Esophagus mucosa (tissue), 1 donor: Measurements from ENCODE around the gene KCNN1. TPM values are rescaled to one million over a fixed set of nuclear protein-coding genes. Genes with fewer than 3 reads are reported as not detected.
A peak's percentile ranks its signal among the peaks of the same experiment; 100 is the strongest.

Experiments used
- ATAC-seq: fragments of 200-7000 bp; cut with Tn5 transposase; one replicate; pipeline ENCODE4 v1.9.1; 2020
- total RNA-seq: library from RNA; stranded (reverse); gene quantifications from one replicate; pipeline ENCODE4 v1.2.4, GENCODE V29; 2023
- donor health status: DM: yes; HTN: yes; CAD: no.

Gene KCNN1
- total RNA-seq, 1 donor from 2014 or later: not detected

DNA sequence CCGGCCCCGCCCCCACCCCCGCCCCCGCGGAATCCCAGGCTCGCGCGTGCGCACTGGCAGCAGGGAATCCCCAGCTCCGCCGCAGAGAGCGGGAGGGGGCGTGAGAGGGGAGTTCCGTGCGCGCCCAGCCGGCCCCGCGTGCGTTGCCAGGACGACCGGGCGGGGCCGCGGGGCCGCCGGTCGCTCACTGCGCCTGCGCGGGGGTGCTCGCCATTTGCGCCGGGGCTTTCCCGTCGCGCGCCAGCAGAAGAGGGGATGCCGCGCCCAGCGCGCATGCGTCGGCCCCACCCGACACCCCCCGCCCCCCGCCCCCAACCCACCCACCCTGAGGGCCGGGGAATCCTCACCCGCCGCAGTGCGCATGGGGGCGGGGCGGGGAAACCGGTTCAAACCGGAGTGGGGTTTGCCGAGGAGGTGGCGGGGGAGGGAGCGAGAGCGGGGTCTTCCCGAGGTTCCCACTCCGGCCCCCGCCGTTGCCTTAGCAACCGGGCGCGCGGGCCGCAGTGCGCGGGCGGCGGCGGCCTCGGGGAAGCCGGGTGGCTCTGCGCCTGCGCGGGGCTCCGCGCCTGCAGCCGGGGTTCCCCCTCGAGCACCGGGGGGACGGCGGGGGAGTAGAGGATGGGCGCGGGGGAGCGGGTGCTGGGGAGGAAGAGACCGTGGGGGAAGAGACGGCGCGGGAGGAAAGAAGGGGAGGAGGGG, 18.9 kb upstream of the KCNN1 start:
- peak; percentile 72 for ATAC-seq

DNA sequence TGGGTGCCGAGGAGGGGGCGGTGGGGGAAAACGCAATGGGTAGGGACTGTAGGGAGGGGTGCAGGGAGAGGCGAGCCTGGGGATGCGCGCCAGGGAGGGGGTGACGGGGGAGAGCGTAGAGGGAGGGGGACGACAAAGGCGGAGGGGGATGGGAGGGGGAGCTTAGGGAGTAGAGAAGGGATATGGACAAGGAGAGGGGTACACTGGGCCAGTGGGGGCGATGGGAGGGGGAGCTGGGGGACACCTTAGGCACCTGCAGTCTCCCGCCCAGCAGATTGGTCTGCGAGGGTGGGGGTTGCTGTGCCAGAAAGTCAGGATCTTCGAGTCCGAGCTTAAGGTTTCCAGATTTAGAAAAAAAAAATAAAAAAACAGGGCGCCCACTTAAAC, 18.4 kb upstream of the KCNN1 start:
- no peak for ATAC-seq

DNA sequence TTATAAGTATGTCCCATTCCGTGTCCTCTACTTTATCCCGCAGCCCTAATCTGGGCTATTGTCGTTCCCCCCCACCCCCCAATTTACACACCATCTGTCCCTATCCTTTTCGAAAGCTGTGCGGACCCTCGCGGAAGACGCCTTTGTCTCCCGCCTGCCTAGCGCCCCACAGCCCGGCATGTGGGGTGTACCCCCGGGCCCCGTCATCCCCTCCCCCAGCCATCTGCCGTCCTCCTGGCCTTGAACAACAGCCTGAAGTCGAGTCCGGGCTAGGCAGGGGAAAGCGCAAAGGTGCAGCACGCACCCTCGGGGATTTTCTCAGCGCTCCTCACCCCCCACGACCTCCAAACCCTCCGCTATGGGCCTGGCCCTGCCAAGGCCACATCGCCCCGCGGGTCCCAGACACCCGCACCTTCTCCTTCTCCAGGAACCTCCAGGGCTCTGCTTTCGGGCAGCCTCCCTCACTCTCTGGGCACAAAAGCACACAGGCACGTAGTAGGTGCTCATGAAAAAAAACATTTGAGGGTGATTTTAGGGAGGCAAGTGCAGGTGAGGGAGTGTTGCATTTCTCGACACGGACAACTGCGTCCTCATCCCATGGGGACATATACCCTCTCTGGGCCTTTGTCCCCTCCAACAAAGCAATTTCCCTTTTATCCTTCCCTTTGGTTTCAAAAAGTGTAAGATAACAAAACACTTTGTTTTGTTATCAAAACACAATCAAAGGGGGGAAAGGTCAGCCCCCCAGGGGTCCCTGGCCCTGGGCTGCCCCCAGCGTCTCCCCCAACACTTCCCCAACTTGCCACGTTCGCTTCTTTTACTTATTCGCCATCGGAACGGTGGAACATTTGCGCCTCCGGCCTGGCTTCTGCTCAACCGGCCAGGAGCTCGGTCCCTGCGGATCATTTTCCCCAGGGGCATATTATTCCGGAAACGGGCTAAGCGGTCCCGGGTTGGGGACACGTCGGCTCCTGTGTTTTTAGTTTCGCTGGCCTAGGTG, 17.7 kb upstream of the KCNN1 start:
- ATAC-seq: no peak

- ATAC-seq: no peak
Observed at GRCh38 chr19:17949956-17950309, 17.0 kb upstream of the KCNN1 start.

GRCh38 chr19:17950310-17951156, 16.4 kb upstream of the KCNN1 start:
- peak; percentile 3 for ATAC-seq

- no peak for ATAC-seq
Observed at GRCh38 chr19:17951157-17951989, 15.5 kb upstream of the KCNN1 start.

- ATAC-seq: no peak
Observed at GRCh38 chr19:17951990-17952976, 14.6 kb upstream of the KCNN1 start.

DNA sequence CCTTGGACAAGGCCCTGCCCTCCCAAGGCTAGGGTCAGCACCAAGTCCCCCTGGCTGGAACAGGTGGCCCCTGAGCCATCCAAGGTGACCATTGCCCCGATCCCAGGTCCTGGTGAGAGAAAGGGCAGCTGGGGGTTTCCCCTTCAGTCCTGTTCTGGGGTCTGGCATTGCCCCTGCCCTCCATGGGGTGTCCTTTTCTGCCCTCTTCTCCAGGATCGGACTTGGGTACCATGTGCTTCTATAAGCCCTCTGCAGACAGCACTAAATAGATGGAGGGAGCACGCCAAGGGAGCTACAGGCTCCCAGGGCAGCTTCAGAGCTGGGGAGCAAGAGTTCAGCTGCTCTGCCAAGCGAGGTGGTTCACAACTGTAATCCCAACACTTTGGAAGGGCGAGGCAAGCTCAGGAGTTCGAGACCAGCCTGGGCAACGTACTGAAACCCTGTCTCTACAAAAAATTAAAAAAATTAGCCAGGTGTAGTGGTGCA, 13.5 kb upstream of the KCNN1 start:
- no peak for ATAC-seq

GRCh38 chr19:17953869-17954268, 13.0 kb upstream of the KCNN1 start:
- no peak for ATAC-seq

GRCh38 chr19:17954401-17954800, 12.5 kb upstream of the KCNN1 start:
- ATAC-seq: no peak

DNA sequence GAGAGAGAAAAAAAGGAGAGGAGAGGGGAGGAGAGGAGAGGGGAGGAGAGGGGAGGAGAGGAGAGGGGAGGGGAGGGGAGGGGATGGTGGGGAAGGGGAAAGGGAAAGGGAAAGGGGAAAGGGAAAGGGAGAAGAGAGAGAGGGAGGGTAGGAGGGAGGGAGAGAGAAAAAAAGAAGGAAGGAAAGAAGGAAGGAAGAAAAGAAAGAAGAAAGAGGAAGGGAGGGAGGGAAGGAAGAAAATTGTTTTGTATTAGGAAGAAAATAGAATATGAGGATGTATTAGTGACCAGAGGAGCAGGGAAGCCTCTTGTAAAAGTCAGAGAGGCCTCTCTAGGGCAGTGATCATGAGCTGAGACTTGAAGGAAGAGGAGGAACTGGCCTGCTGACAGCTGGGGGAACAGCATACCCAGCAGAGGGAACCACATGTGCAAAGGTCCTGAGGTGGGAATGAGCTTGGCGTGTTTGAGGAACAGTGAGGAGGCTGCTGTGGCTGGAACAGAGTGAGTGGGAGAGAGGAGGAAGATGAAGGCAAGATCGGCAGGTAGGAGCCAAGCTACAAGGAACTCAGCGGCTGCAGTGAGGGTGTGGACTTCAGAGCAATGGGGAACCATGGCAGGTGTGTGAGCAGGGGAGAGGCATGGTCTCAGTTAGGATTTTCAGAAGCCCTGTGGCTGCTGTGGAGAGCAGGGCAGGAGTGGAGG, 9.6 kb upstream of the KCNN1 start:
- no peak for ATAC-seq

DNA sequence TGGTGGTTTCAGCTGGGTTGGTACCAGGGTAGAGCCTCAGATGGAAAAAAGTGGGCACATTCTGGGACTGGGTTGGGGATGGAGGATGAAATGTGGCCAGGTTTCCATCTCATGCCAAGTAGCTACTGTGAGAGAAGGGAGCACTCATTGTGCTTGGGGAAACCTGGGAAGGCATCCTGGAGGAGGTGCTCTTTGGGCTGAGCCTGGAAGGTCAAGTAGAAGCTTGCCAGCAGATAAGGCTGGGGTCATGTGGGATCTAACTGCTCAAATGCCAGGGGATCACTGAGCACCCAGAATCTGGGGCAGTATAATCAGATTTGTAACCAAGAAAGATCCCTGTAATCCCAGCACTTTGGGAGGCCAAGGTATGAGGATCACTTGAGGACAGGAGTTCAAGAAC, 9.0 kb upstream of the KCNN1 start:
- no peak for ATAC-seq

GRCh38 chr19:17963936-17964691, 2.8 kb upstream of the KCNN1 start:
- no peak for ATAC-seq

DNA sequence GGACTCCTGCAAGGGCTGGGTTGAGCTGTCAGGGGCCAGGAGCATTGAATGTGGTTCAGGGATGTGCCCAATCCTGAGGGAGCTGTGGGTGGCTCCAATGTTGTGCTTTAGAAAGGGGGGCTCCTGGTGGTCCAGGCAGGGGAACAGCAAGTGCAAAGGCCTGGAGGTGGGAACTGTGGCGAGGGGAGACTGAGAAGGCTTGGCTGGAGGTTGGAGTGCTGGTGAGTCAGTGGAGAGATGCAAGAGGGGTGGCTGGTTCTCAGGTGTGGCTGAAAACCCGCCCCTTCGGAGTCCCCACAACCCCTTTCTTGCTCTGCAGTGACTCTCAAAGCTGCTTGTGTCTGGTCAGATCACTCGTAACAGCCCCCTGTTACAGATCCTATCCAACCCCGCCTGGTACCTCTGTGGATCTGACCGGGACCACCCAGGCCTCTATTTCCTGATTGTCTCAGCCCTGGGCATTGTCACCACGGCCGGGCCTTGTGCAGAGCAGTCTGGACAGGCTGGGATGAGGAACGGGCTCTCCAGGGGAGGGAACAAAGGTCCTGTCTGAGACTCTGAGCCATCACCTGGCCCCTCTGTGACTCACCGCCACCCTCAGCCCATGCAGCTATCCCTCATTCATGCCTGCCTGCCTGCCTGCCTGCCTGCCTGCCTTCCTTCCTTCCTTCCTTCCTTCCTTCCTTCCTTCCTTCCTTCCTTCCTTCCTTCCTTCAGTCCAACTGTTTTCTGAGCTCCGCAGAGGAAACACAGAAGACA, 1.4 kb upstream of the KCNN1 start:
- no peak for ATAC-seq

- ATAC-seq: no peak
Observed at GRCh38 chr19:17966129-17966483, 801 bp upstream of the KCNN1 start.

- ATAC-seq: no peak
Observed at GRCh38 chr19:17967257-17968051, 547 bp downstream of the KCNN1 start.

- no peak for ATAC-seq
Observed at GRCh38 chr19:17968362-17968761, 1.5 kb downstream of the KCNN1 start.
